Adrenal gland (tissue), 12 donors: ENCODE data around the gene RABGGTA. TPM values are rescaled to one million over a fixed set of nuclear protein-coding genes. Genes with fewer than 3 reads are reported as not detected.

Experiments
- DNase-seq, 7 donors: peaks; one replicate each; pipeline ENCODE4 v3.0.0-alpha.2; 2019 to 2020
- H3K27ac ChIP-seq, 5 donors: fragments of 200-600 bp; sonication (generic) in 4 of 5; 1 replicate in 3 of 5; 2 replicates in 2 of 5; pipeline versions ENCODE4 v1.5.1 to v1.8.0; 2016 to 2020; ENCODE audit warnings: mild to moderate bottlenecking in 1 of 5
- H3K27me3 ChIP-seq: fragments of 200-600 bp; 2 replicates; pipeline ENCODE4 v1.8.0; 2021
- H3K36me3 ChIP-seq, 2 donors: fragments of 200-600 bp; replicated peaks in 1 of 2; 1 replicate in 1 of 2; 2 replicates in 1 of 2; pipeline versions ENCODE4 v1.5.1 to v1.8.0; 2018 to 2022
- H3K4me1 ChIP-seq, 2 donors: fragments of 200-600 bp; replicated peaks in 1 of 2; 1 replicate in 1 of 2; 2 replicates in 1 of 2; pipeline versions ENCODE4 v1.5.1 to v1.8.0; 2018 to 2021
- H3K4me3 ChIP-seq, 4 donors: fragments of 200-600 bp; sonication (generic) in 3 of 4; one replicate each; pipeline ENCODE4 v1.5.1; 2016 to 2018
- H3K9me3 ChIP-seq, 3 donors: fragments of 200-600 bp; sonication (generic) in 1 of 3; replicated peaks in 1 of 3; 1 replicate in 2 of 3; 2 replicates in 1 of 3; pipeline versions ENCODE4 v1.5.1 to v1.8.0; 2016 to 2021
- CTCF ChIP-seq, 6 experiments: fragments of 450-650 bp in 4 of 6; fragments of 200-600 bp in 2 of 6; sonication (generic) in 1 of 6; IDR thresholded peaks; 1 replicate in 5 of 6; 2 replicates in 1 of 6; pipeline versions ENCODE4 v1.5.1 to v1.8.0; 2016 to 2021; ENCODE audit warnings: antibody characterized with exemption in 6 of 6, mild to moderate bottlenecking in 2 of 6, moderate library complexity in 1 of 6
- POLR2A ChIP-seq, 2 donors: fragments of 450-650 bp; IDR thresholded peaks; one replicate each; pipeline ENCODE4 v1.6.1; 2017; ENCODE audit warnings: antibody characterized with exemption in 2 of 2, mild to moderate bottlenecking in 2 of 2, moderate library complexity in 1 of 2
- WGBS, 4 donors: extraction: QIAGEN DNeasy Blood & Tissue Kit in 2 of 4; methylation state at CpG; one replicate each; pipeline versions ENCODE4 v1.1.5 to v1.1.7; 2013 to 2017; 5-methylcytosine and 5-hydroxymethylcytosine counted together
- intact Hi-C, 2 donors: fragments of 100-400 bp; cut with DNase I; formaldehyde crosslinking; loops; one replicate each; pipeline versions ENCODE4 v1.14.1 to v1.15.0; 2022 to 2023
- polyA plus RNA-seq, 3 donors: library from polyadenylated mRNA; stranded (reverse); fragments of 200-250 nt in 2 of 3; fragments of 350-450 nt in 1 of 3; fragmentation: Illumina TruSeq in 1 of 3; extraction: RNeasy Lipid Tissue Mini Kit (QIAGEN cat#74804) in 1 of 3; gene quantifications; one replicate each; pipeline ENCODE4 v1.2.3, GENCODE V29; 2013 to 2014
- total RNA-seq, 9 donors: library from RNA; depleted of rRNA in 4 of 9; stranded (reverse); fragments of >200 nt in 4 of 9; fragments of 120-200 nt in 1 of 9; fragmentation: NEBNext Ultra II Directional in 1 of 9; extraction: Animal tissue kit (Norgen Biotek cat#: 25700) in 1 of 9; gene quantifications; one replicate each; pipeline versions ENCODE4 v1.1.0 to v1.2.4, GENCODE V29; 2013 to 2023
- donor health status: healthy with polysubstance abuse.
- donor health status: Bipolar disorder and iron deficiency.
- donor health status: DM: yes; HTN: yes; CAD: no.
- donor health status: DM: no; HTN: no; CAD: no.
- donor health status: DM: no; HTN: no; CAD: no.
- donor health status: DM: yes; HTN: yes; CAD: no.

Gene RABGGTA
- total and polyA plus RNA-seq, 12 donors: 15.7 to 124 (median 32.6) TPM

GRCh38 chr14:24312736-24313507 is 41.5 kb upstream of the RABGGTA start:
- Histone ChIP-seq H3K4me1 (peaks cover 20 to 61% of the 10 kb centered on the region in 2 donors), H3K36me3 (peaks cover 0 to under 1% of the 10 kb centered on the region in 2 donors), H3K27ac (peak overlapping the region in 4 of 5 donors; percentile 23 to 97 (median 80)), H3K4me3 (no peak overlapping the region), H3K27me3 (no peaks in the 10 kb centered on the region), H3K9me3 (no peaks in the 10 kb centered on the region)
- intact Hi-C loops: no loop called here
- no peak for TF ChIP-seq CTCF (IDR thresholded peaks at IDR 0.05)
- TF ChIP-seq POLR2A (IDR thresholded peaks at IDR 0.05): peak in 1 of 2 donors; percentile 17
- WGBS, 4 donors: 58 to 66% (median 60%) methylated on average over 8 to 9 of the region's 9 CpGs
- peak in 6 of 7 donors; percentile 50 to 82 (median 65) for DNase-seq

- Histone ChIP-seq H3K27me3 (no peaks in the 10 kb centered on the region), H3K27ac (peak overlapping the region; percentile 68 to 97 (median 83)), H3K36me3 (peaks cover 0 to 10% of the 10 kb centered on the region in 2 donors), H3K9me3 (no peaks in the 10 kb centered on the region), H3K4me1 (peaks cover 20 to 57% of the 10 kb centered on the region in 2 donors), H3K4me3 (peak overlapping the region in 1 of 4 donors; percentile 64)
- 81 to 86% (median 84%) methylated on average over 1 of the region's 1 CpG for WGBS, 4 donors
- TF ChIP-seq POLR2A (IDR thresholded peaks at IDR 0.05) (no peak), CTCF (IDR thresholded peaks at IDR 0.05) (peak in 1 of 6 experiments; percentile 11)
- intact Hi-C loops: no loop called here
- peak in 3 of 7 donors; percentile 54 to 64 (median 59) for DNase-seq
These were observed 40.6 kb upstream of the RABGGTA start for GRCh38 chr14:24311837-24312615.

- peaks cover 20 to 52% of the 10 kb centered on the region in 2 donors for H3K4me1 ChIP-seq
- peak; percentile 80 to 89 (median 87) for DNase-seq
- peak within 1 kb of the TSS in 3 of 4 donors; percentile 21 to 64 (median 41) for H3K4me3 ChIP-seq
- H3K27ac ChIP-seq: peak within 1 kb of the TSS; percentile 68 to 97 (median 83)
- WGBS, 4 donors: 1 to 6% (median 2%) methylated on average over 10 to 99 of the region's 99 CpGs
- no peaks in the 10 kb centered on the region for H3K27me3 ChIP-seq
- intact Hi-C loops: no loop called here
- H3K36me3 ChIP-seq: peaks cover 0 to 21% of the 10 kb centered on the region in 2 donors
- H3K9me3 ChIP-seq: no peaks in the 10 kb centered on the region
- TF ChIP-seq CTCF (IDR thresholded peaks at IDR 0.05) (peak in 4 of 6 experiments; percentile 43 to 53 (median 50)), POLR2A (IDR thresholded peaks at IDR 0.05) (peak in 1 of 2 donors; percentile 59)
These were observed 39.5 kb upstream of the RABGGTA start, which contains the start of gene LTB4R for GRCh38 chr14:24310646-24311604. TSS of gene LTB4R (plus strand) at chr14:24311502. CDS start at chr14:24315652, 4,150 bp downstream.
